Spinal cord (tissue), 10 donors: ENCODE data around the gene IRF2BP2. TPM values are rescaled to one million over a fixed set of nuclear protein-coding genes. Genes with fewer than 3 reads are reported as not detected.
"Not testable (repeated sequence)": the region's sequence is repeated elsewhere in the genome, so short reads cannot be mapped to it uniquely, and the experiment has no call there.

ENCODE experiments used
- DNase-seq, 6 donors: peaks; one replicate each; pipeline versions ENCODE4 v3.0.0 to v3.0.0-alpha.2; 2013 to 2015; ENCODE audit warnings: low spot score in 6 of 6, low read depth in 4 of 6
- H3K27ac ChIP-seq: one replicate; pipeline ENCODE4 v1.5.1; 2013; ENCODE audit warnings: low read depth, low read length, control low read depth
- H3K27me3 ChIP-seq: one replicate; pipeline ENCODE4 v1.6.1; 2013; ENCODE audit warnings: low read length; ENCODE audit not compliant: control insufficient read depth, insufficient read depth
- H3K36me3 ChIP-seq: one replicate; pipeline ENCODE4 v1.6.1; 2013; ENCODE audit warnings: low read length; ENCODE audit not compliant: control insufficient read depth, insufficient read depth
- H3K4me1 ChIP-seq: one replicate; pipeline ENCODE4 v1.6.1; 2013; ENCODE audit warnings: low read length; ENCODE audit not compliant: control insufficient read depth, insufficient read depth
- H3K4me3 ChIP-seq: one replicate; pipeline ENCODE4 v1.5.1; 2013; ENCODE audit warnings: low read depth, low read length, control low read depth
- H3K9me3 ChIP-seq: one replicate; pipeline ENCODE4 v1.6.1; 2013; ENCODE audit warnings: low read length; ENCODE audit not compliant: control insufficient read depth, insufficient read depth
- WGBS: methylation state at CpG from one replicate; pipeline ENCODE4 v1.1.5; 2013; ENCODE audit warnings: missing lambda C conversion rate; ENCODE audit not compliant: insufficient coverage; 5-methylcytosine and 5-hydroxymethylcytosine counted together
- polyA plus RNA-seq, 2 donors: library from polyadenylated mRNA; unstranded; fragments of 120-200 nt; gene quantifications; one replicate each; pipeline ENCODE4 v1.2.1, GENCODE V29; 2013; ENCODE audit not compliant: insufficient read length in 2 of 2
- total RNA-seq, 2 donors: library from RNA; depleted of rRNA in 1 of 2; stranded (reverse); fragments of 120-200 nt in 1 of 2; fragments of >200 nt in 1 of 2; gene quantifications; one replicate each; pipeline versions ENCODE4 v1.2.3 to v1.2.4, GENCODE V29; 2013 to 2014
- donor health status: healthy.

Gene IRF2BP2
- total and polyA plus RNA-seq, 4 donors: 98.7 to 105 (median 103) TPM

GRCh38 chr1:234638832-234639799, 29.1 kb upstream of the IRF2BP2 start:
- DNase-seq: no peak
- no peaks in the 10 kb centered on the region for H3K27me3 ChIP-seq
- no peaks in the 10 kb centered on the region for H3K4me1 ChIP-seq
- no peaks in the 10 kb centered on the region for H3K9me3 ChIP-seq
- H3K36me3 ChIP-seq: no peaks in the 10 kb centered on the region
- H3K4me3 ChIP-seq: no peak overlapping the region
- 82% methylated on average over 3 of the region's 4 CpGs for WGBS
- no peak overlapping the region for H3K27ac ChIP-seq

- H3K9me3 ChIP-seq, DNase-seq, H3K4me1 ChIP-seq, H3K36me3 ChIP-seq, H3K4me3 ChIP-seq, H3K27ac ChIP-seq, H3K27me3 ChIP-seq: not testable (repeated sequence)
- WGBS: 93% methylated on average over 8 of the region's 9 CpGs
Observed at GRCh38 chr1:234634922-234635321, 24.9 kb upstream of the IRF2BP2 start.

DNA sequence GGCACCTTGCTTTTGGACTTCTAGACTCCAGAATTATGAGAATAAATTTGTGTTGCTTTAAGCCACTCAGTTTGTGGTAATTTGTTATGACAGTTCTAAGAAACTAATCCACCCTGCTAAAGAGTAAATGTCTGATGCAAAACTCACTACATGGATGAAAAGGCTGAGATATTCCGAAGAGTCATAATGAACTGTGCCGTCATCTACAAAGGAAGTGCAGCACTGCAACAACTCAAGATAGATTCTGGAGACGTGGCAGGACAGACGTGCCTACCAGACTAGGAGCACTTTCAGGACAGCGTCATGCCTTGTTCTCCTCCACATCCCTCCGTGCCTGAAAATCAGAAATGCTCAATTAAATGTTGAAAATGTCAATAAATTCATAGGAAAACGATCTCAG, 24.4 kb upstream of the IRF2BP2 start:
- no peaks in the 10 kb centered on the region for H3K4me1 ChIP-seq
- H3K4me3 ChIP-seq: no peak overlapping the region
- 93% methylated on average over 5 of the region's 7 CpGs for WGBS

DNA sequence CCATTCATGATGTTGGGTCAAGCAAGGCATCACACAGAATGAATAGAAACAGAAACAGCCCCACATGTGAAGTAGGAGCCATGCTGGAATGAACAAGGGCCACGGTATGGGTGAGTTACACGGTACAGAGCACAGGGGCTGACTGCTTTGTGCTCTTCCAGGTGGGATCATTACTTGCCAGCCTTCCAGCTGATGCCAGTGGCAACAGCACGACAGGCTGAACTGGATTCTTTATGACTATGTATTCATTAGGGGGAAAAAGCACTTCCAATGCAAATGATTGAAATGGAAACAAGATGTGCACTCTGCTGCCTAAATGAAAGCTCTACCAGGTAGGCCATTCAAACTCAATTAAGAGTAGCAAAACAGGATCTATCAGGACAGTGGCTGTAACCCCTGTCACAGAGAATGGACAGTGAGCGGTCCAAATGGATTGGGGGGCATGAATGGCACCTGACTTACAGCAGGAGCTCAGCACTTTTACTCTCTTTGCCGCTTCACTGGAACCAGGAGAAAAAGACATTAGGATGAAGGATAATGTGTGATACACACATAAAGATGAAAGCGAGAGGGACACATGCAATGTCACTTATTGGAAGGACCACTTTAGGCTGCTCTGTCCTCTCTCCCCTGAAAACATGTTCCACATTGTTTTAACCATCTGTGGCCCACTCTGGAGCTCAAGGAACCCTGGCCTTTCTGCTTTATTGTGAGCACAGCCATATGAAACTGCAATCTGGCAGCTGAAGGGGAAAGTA, 23.4 kb upstream of the IRF2BP2 start:
- no peak overlapping the region for H3K4me3 ChIP-seq
- no peak overlapping the region for H3K27ac ChIP-seq
- no peaks in the 10 kb centered on the region for H3K9me3 ChIP-seq
- WGBS: 81% methylated on average over 4 of the region's 6 CpGs
- DNase-seq: peak in 1 of 6 donors; percentile 62
- H3K36me3 ChIP-seq: no peaks in the 10 kb centered on the region
- H3K27me3 ChIP-seq: no peaks in the 10 kb centered on the region
- no peaks in the 10 kb centered on the region for H3K4me1 ChIP-seq

More for the DNA sequence above, 24.4 kb upstream of the IRF2BP2 start:
- Histone ChIP-seq H3K27ac (no peak overlapping the region), H3K27me3 (no peaks in the 10 kb centered on the region), H3K36me3 (no peaks in the 10 kb centered on the region), H3K9me3 (no peaks in the 10 kb centered on the region)
- no peak for DNase-seq

DNA sequence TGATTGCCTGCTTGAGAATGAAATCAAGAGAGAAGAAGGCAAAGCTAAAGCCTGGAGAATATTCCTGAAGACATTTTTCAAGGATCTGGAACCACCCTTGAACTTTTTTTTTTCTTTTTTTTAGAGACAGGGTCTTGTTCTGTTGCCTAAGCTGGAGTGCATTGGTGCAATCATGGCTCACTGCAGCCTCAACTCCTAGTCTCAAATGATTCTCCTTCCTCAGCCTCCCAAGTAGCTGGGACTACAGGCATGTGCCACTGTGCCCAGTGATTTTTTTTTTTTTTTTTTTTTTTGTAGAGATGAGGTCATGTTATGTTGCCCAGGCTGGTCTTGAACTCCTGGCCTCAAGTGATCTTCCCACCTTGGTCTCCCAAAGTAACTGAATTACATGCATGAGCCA, 22.2 kb upstream of the IRF2BP2 start:
- Histone ChIP-seq H3K27ac (no peak overlapping the region), H3K36me3 (no peaks in the 10 kb centered on the region), H3K9me3 (no peaks in the 10 kb centered on the region), H3K27me3 (no peaks in the 10 kb centered on the region), H3K4me3 (no peak overlapping the region), H3K4me1 (no peaks in the 10 kb centered on the region)
- no peak for DNase-seq

DNA sequence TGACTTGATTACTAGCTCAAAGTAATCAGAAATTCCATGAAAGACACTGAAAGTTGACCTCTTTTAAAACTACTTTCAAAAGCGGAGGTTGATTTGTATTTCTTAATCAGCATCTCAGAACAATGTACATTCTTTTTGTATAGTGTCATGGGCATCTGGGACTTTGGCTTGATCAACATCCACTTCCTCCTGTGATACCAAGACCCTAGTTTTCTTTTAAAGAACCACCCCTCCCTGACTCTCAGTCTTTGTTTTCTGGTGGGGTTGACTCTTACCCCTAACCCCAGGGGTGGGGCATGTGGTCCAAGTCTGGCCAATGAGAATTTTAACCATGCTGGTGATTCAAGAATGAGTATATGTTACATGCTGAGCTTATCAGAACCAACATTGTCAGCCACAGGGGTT, 21.7 kb upstream of the IRF2BP2 start:
- Histone ChIP-seq H3K27me3 (no peaks in the 10 kb centered on the region), H3K4me1 (no peaks in the 10 kb centered on the region), H3K27ac (peak overlapping the region; percentile 40), H3K9me3 (no peaks in the 10 kb centered on the region), H3K4me3 (no peak overlapping the region), H3K36me3 (no peaks in the 10 kb centered on the region)
- WGBS: no CpG with 5 or more reads among the region's 1 CpG
- DNase-seq: no peak

DNA sequence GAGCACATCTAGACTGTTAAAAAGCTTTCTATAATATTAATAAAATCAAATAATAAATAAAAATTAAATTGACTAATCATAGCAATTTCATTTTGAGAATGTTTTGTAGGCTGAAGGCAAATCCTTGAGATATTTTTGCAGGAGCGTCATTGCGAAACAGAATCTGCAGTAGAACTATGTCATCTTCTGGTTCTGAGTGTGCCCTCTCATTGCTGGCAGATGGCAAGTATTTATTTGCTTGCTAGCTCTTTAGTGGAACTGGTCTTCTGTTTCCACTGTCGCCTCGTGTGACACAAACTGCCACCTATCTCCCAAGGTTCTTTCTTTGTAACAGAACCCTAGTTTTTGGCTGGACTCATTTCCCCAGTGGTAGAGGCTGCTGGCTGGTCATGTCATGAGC, 19.0 kb upstream of the IRF2BP2 start:
- no peak for DNase-seq
- no peaks in the 10 kb centered on the region for H3K36me3 ChIP-seq
- H3K27ac ChIP-seq: no peak overlapping the region
- 87% methylated on average over 4 of the region's 4 CpGs for WGBS
- no peaks in the 10 kb centered on the region for H3K27me3 ChIP-seq
- H3K9me3 ChIP-seq: no peaks in the 10 kb centered on the region
- no peak overlapping the region for H3K4me3 ChIP-seq
- no peaks in the 10 kb centered on the region for H3K4me1 ChIP-seq

GRCh38 chr1:234628089-234628488, 18.1 kb upstream of the IRF2BP2 start:
- Histone ChIP-seq H3K4me3 (no peak overlapping the region), H3K27me3 (no peaks in the 10 kb centered on the region), H3K9me3 (no peaks in the 10 kb centered on the region), H3K27ac (no peak overlapping the region), H3K36me3 (no peaks in the 10 kb centered on the region), H3K4me1 (no peaks in the 10 kb centered on the region)
- no peak for DNase-seq
- 75% methylated on average over 2 of the region's 5 CpGs for WGBS

DNA sequence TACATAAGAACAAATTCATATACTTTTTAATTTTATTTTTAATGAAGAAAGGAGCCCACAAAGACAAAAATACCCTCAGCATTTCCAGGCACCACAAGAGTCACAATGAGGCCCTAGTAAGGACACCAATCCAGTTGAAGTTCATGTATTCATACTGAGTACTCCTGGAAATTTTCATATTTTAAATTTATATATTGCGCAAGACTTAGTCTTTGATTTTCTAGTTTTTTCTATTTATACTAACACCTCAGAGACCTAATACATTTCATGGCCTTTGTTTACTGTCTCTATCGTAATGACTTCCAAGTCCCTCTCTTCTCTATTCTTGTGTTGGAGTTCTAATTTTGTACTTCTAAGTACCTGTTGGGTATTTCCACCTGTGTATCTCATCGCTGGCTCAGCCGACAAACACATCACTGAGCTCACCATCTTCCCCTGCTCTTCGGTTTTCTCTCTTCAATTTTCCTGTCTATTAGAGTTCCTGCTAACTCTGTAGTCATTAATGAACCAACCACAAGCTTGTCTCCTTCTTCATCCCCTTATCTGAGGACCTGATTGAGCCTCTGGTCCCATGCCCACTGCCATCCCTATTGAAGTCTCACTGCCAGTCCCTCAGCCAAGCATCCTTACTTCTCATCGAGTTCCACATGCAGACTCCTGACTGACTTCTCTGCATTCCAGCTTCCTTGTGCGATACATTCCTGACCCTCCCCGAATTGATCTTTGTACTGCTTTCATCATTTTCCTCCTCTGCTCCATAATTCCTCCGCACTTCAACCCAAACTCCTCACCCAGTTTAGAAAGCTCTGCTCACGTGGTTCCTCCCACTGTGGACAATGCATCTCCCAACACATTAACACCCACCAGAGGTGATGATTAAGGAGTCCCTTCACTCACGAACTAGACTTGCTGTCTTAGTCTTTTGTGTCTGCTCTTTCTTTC, 17.3 kb upstream of the IRF2BP2 start:
- Histone ChIP-seq H3K4me3 (no peak overlapping the region), H3K9me3 (no peaks in the 10 kb centered on the region), H3K27me3 (no peaks in the 10 kb centered on the region), H3K27ac (no peak overlapping the region), H3K4me1 (no peaks in the 10 kb centered on the region), H3K36me3 (no peaks in the 10 kb centered on the region)
- WGBS: 96% methylated on average over 8 of the region's 11 CpGs
- DNase-seq: no peak
